Esophagus squamous epithelium (tissue), 5 donors: ENCODE measurements around the gene MYL3. TPM values are rescaled to one million over a fixed set of nuclear protein-coding genes. Genes with fewer than 3 reads are reported as not detected.
"Not testable (repeated sequence)": the region's sequence is repeated elsewhere in the genome, so short reads cannot be mapped to it uniquely, and the experiment has no call there.

ENCODE experiments used
- DNase-seq: peaks from one replicate; lab custom pipeline; 2025; lab: John Stamatoyannopoulos, UW
- H3K27ac ChIP-seq, 4 donors: fragments of 200-600 bp; sonication (generic); one replicate each; pipeline ENCODE4 v1.5.1; 2016 to 2019; ENCODE audit warnings: mild to moderate bottlenecking in 1 of 4
- H3K27me3 ChIP-seq, 4 donors: fragments of 200-600 bp; sonication (generic); 1 replicate in 3 of 4; 2 replicates in 1 of 4; pipeline versions ENCODE4 v1.5.1 to v1.6.0; 2017 to 2021; ENCODE audit warnings: antibody characterized with exemption in 1 of 4
- H3K36me3 ChIP-seq, 3 donors: fragments of 200-600 bp; sonication (generic); one replicate each; pipeline ENCODE4 v1.5.1; 2016 to 2019
- H3K4me1 ChIP-seq, 3 donors: fragments of 200-600 bp; sonication (generic); one replicate each; pipeline ENCODE4 v1.5.1; 2017 to 2019
- H3K4me3 ChIP-seq, 4 donors: fragments of 200-600 bp; sonication (generic); 1 replicate in 3 of 4; 2 replicates in 1 of 4; pipeline ENCODE4 v1.5.1; 2016 to 2019; ENCODE audit warnings: mild to moderate bottlenecking in 2 of 4, moderate library complexity in 1 of 4
- H3K9me3 ChIP-seq, 3 donors: fragments of 200-600 bp; sonication (generic); one replicate each; pipeline ENCODE4 v1.5.1; 2016 to 2019
- POLR2A ChIP-seq, 4 donors: fragments of 450-650 bp; IDR thresholded peaks; one replicate each; pipeline ENCODE4 v1.6.1; 2017; ENCODE audit warnings: antibody characterized with exemption in 4 of 4, mild to moderate bottlenecking in 4 of 4, moderate library complexity in 3 of 4
- WGBS, 2 donors: methylation state at CpG; one replicate each; pipeline ENCODE4 v1.1.5; 2018; 5-methylcytosine and 5-hydroxymethylcytosine counted together
- intact Hi-C: fragments of 100-400 bp; cut with DNase I; formaldehyde crosslinking; loops from one replicate; pipeline ENCODE4 v1.15.0; 2022
- total RNA-seq, 4 donors: library from RNA; depleted of rRNA; stranded (reverse); fragments of >200 nt; gene quantifications; one replicate each; pipeline ENCODE4 v1.1.0, GENCODE V29; 2016
- TF ChIP-seq, protein P1 (sequence below), 6 experiments: fragments of 450-650 bp in 4 of 6; fragments of 200-600 bp in 2 of 6; sonication (generic) in 2 of 6; IDR thresholded peaks; one replicate each; pipeline ENCODE4 v1.5.1; 2016 to 2019; ENCODE audit warnings: antibody characterized with exemption in 6 of 6, mild to moderate bottlenecking in 4 of 6, moderate library complexity in 4 of 6
- donor health status: DM: yes; HTN: yes; CAD: no.

MYL3 gene
- total RNA-seq, 4 donors from 2014 or later: 0.38 to 1.1 TPM; not detected in 2

DNA sequence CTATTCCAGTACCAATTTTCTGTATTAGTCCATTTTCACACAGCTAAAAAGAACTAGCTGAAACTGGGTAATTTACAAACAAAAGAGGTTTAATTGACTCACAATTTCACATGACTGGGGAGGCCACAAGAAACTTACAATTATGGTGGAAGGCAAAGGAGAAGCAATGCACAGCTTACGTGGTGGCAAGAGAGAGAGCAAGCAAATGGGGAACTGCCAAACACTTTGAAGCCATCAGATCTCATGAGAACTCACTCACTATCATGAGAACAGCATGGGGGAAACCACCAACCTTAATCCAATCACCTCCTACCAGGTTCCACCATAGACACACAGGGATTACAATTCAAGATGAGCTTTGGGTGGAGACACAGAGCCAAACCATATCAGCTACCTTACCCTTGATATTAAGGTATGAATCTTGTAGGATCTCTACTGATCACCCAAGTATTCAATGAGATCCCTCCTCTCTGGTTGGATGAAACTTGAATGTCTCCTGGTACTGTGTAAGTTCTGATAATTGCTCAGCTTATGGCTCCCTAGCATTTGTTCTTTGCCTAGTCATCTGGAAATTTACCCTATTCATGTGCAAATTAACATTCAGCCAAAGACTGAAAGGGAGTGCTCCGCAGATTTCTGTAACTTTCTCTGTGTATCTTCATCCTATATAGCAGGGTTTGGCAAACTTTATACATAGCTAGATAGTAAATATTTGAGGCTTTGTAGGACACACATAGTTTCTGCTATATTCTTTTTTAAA, 38.9 kb downstream of the MYL3 start:
- Histone ChIP-seq H3K4me3 (no peak overlapping the region), H3K36me3 (no peaks in the 10 kb centered on the region), H3K27me3 (peaks cover 0 to 4% (median 0%) of the 10 kb centered on the region in 4 donors), H3K4me1 (no peaks in the 10 kb centered on the region), H3K27ac (no peak overlapping the region), H3K9me3 (peaks cover 0 to 16% (median 0%) of the 10 kb centered on the region in 3 donors)
- 85 to 89% methylated on average over 2 of the region's 2 CpGs for WGBS, 2 donors
- intact Hi-C loops: no loop called here
- DNase-seq: no peak
- TF ChIP-seq POLR2A (IDR thresholded peaks at IDR 0.05): no peak
- TF ChIP-seq, protein P1, sequence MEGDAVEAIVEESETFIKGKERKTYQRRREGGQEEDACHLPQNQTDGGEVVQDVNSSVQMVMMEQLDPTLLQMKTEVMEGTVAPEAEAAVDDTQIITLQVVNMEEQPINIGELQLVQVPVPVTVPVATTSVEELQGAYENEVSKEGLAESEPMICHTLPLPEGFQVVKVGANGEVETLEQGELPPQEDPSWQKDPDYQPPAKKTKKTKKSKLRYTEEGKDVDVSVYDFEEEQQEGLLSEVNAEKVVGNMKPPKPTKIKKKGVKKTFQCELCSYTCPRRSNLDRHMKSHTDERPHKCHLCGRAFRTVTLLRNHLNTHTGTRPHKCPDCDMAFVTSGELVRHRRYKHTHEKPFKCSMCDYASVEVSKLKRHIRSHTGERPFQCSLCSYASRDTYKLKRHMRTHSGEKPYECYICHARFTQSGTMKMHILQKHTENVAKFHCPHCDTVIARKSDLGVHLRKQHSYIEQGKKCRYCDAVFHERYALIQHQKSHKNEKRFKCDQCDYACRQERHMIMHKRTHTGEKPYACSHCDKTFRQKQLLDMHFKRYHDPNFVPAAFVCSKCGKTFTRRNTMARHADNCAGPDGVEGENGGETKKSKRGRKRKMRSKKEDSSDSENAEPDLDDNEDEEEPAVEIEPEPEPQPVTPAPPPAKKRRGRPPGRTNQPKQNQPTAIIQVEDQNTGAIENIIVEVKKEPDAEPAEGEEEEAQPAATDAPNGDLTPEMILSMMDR (IDR thresholded peaks at IDR 0.05): no peak

DNA sequence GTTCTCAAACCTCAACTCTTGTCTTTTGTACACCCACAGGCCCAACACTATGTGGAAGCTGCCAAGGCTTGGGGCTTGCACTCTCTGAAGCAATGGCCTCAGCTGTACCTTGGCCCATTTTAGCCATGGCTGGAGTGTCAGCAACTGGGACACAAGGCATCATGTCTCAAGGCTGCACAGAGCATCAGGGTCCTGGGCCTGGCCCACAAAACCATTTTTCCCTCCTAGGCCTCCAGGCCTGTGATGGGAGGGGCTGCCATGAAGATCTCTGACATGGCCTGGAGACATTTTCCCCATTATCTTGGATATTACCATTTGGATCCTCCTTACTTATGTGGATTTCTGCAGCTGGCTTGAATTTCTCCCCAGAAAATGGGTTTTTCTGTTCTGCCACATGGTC, 39.9 kb downstream of the MYL3 start:
- H3K27ac ChIP-seq, H3K36me3 ChIP-seq, H3K4me1 ChIP-seq, DNase-seq, H3K4me3 ChIP-seq, intact Hi-C loops, H3K27me3 ChIP-seq: not testable (repeated sequence)
- H3K9me3 ChIP-seq: peaks cover 0 to 16% (median 0%) of the 10 kb centered on the region in 3 donors

- intact Hi-C loops: no loop called here
- no peak for DNase-seq
- no peaks in the 10 kb centered on the region for H3K36me3 ChIP-seq
- H3K27ac ChIP-seq: no peak overlapping the region
- no peaks in the 10 kb centered on the region for H3K4me1 ChIP-seq
- H3K27me3 ChIP-seq: peaks cover 0 to 4% (median 0%) of the 10 kb centered on the region in 4 donors
- H3K4me3 ChIP-seq: no peak overlapping the region
- 59 to 93% methylated on average over 1 of the region's 1 CpG for WGBS, 2 donors
- H3K9me3 ChIP-seq: peaks cover 0 to 16% (median 0%) of the 10 kb centered on the region in 3 donors
- TF ChIP-seq POLR2A (IDR thresholded peaks at IDR 0.05): no peak
- TF ChIP-seq, protein P1 (IDR thresholded peaks at IDR 0.05): no peak
Measured at GRCh38 chr3:46821553-46821952, 41.7 kb downstream of the MYL3 start.

DNA sequence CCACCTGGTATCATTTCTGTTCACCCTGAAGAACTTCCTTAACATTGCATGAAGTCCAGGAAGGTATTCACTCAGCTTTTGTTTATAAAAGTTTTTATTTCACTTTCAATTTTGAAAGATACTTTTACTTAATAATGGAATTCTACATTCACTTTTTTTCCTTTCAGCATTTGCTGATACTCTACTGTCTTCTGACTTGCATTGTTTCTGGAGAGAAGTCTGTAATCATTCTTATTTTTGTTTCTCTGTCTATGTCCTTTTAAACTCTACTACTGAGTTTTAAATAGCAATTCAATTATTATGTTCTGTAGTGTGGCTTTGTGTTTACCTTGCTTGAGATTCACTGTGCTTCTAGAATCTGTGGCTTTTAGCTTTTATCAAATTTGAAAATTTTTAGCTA, 42.4 kb downstream of the MYL3 start:
- Histone ChIP-seq H3K27me3 (peaks cover 0 to 4% (median 0%) of the 10 kb centered on the region in 4 donors), H3K4me1 (no peaks in the 10 kb centered on the region), H3K9me3 (peaks cover 0 to 16% (median 0%) of the 10 kb centered on the region in 3 donors), H3K36me3 (no peaks in the 10 kb centered on the region), H3K4me3 (no peak overlapping the region), H3K27ac (no peak overlapping the region)
- no peak for DNase-seq
- no peak for TF ChIP-seq POLR2A (IDR thresholded peaks at IDR 0.05)
- TF ChIP-seq, protein P1 (IDR thresholded peaks at IDR 0.05): no peak
- intact Hi-C loops: no loop called here

DNA sequence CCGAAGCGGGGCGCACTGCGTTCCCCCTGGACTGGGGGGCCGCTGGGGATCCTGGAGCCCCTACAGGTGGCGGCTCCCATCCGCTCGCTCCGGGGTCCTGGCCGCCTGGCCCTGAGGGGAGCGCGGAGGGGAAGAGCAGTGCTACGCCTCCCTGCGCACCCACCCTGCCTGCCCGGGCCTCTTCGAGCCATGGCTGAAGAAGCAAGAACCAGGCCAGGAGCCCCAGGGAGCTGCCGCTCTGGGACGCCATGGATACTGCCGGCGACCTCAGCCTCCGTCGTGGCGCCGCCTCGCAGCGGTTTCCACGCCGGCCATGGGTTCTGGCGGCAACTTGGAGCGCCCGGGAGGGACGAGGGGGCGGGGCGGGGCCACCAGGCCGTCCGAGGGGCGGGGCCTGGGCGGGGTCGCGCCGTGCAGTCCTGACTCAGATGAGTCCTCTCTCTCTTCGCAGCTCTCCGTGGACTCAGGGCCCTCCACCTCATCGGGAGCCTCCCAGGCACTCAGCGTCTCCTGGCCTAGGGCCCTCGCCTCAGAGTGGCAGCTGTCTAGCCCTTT, 50.9 kb downstream of the MYL3 start:
- Histone ChIP-seq H3K27ac (peak overlapping the region in 2 of 4 donors; percentile 25 to 34), H3K9me3 (no peaks in the 10 kb centered on the region), H3K4me1 (peaks cover 9 to 19% (median 11%) of the 10 kb centered on the region in 3 donors), H3K27me3 (peaks cover 0 to 21% (median 0%) of the 10 kb centered on the region in 4 donors), H3K36me3 (no peaks in the 10 kb centered on the region), H3K4me3 (peak overlapping the region; percentile 21 to 62 (median 44))
- peak; percentile 8 for DNase-seq
- WGBS, 2 donors: 0 to 7% methylated on average over 1 to 3 of the region's 46 CpGs
- intact Hi-C loops: no loop called here
- no peak for TF ChIP-seq POLR2A (IDR thresholded peaks at IDR 0.05)
- TF ChIP-seq, protein P1 (IDR thresholded peaks at IDR 0.05): no peak
